ENCODE data around the gene RTN1.

Gene RTN1

GRCh38 chr14:59849411-59850130, 21.0 kb downstream of the RTN1 start:
- no peak for TF ChIP-seq CTCF (IDR thresholded peaks at IDR 0.05; ENCODE audit: extremely low read depth, missing control alignments)
- no peak for DNase-seq (ENCODE audit: low spot score)

- no peak for DNase-seq (ENCODE audit: low spot score)
- no peak for TF ChIP-seq CTCF (IDR thresholded peaks at IDR 0.05; ENCODE audit: extremely low read depth, missing control alignments)
These were observed 21.9 kb downstream of the RTN1 start for GRCh38 chr14:59848671-59849070.

GRCh38 chr14:59847711-59848110, 22.9 kb downstream of the RTN1 start:
- no peak for DNase-seq (ENCODE audit: low spot score)

GRCh38 chr14:59846595-59846994, 24.0 kb downstream of the RTN1 start:
- no peak for TF ChIP-seq CTCF (IDR thresholded peaks at IDR 0.05; ENCODE audit: extremely low read depth, missing control alignments)
- DNase-seq (ENCODE audit: low spot score), result no peak

More at GRCh38 chr14:59847711-59848110, 22.9 kb downstream of the RTN1 start:
- TF ChIP-seq CTCF (IDR thresholded peaks at IDR 0.05; ENCODE audit: extremely low read depth, missing control alignments), result no peak

GRCh38 chr14:59845245-59845644, 25.3 kb downstream of the RTN1 start:
- DNase-seq (ENCODE audit: low spot score), result no peak
- no peak for TF ChIP-seq CTCF (IDR thresholded peaks at IDR 0.05; ENCODE audit: extremely low read depth, missing control alignments)

GRCh38 chr14:59844186-59844812, 26.3 kb downstream of the RTN1 start:
- DNase-seq (ENCODE audit: low spot score), result no peak
- no peak for TF ChIP-seq CTCF (IDR thresholded peaks at IDR 0.05; ENCODE audit: extremely low read depth, missing control alignments)

GRCh38 chr14:59836116-59836515, 34.5 kb downstream of the RTN1 start:
- TF ChIP-seq CTCF (IDR thresholded peaks at IDR 0.05; ENCODE audit: extremely low read depth, missing control alignments), result no peak
- no peak for DNase-seq (ENCODE audit: low spot score)
